Measurements from ENCODE around the gene A4GALT. TPM values are rescaled to one million over a fixed set of nuclear protein-coding genes. Genes with fewer than 3 reads are reported as not detected.
"Not testable (repeated sequence)": the region's sequence is repeated elsewhere in the genome, so short reads cannot be mapped to it uniquely, and the experiment has no call there.

A4GALT gene, protein sequence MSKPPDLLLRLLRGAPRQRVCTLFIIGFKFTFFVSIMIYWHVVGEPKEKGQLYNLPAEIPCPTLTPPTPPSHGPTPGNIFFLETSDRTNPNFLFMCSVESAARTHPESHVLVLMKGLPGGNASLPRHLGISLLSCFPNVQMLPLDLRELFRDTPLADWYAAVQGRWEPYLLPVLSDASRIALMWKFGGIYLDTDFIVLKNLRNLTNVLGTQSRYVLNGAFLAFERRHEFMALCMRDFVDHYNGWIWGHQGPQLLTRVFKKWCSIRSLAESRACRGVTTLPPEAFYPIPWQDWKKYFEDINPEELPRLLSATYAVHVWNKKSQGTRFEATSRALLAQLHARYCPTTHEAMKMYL
- under 1 TPM; 0.29 to 0.35 TPM for total RNA-seq

DNA sequence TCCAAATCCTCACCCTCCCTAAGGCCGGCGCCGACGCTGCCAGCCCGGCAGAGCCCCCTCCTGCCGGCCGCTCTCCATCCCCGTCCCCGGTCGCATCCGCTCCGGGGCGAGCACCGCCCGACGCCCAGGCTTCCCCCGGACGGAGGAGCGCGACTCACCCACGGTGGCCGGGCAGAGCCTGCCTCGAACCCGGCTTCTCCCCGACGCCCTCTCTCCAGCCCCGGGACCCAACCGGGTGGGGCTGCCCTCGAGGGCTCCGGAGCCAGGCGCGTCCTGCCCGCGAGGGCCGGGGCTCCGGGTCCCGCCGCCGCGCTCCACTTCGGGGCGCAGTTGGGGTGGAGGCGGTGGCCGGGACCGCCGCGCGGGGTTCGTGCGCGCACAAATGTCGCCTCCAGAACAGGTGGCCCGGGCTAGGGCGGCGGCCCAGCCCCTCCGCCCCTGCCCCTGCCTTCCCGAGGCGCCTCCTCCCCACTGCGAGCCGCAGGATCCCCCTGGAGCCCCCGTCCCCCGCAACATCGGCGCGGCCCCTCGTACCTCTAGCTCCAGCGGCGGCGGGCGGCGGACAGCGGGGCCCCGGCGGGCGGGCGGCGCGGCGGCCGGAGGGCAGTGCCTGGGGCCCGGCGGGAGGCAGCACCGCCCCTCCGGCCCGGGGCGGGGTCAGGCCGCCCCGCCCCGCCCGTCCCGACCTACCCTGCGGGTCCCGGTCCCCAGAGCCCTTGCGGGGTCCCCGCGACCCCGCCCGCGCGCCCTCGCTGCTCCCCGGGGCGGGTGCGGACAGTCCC lies at the start of gene A4GALT:
Gene A4GALT (minus strand): TSS at position 608 of the 782 bp plus-strand sequence. CDS start 26,919 bp downstream, outside the sequence.
- Mint-ChIP-seq H3K27me3 (peaks cover 59% of the 10 kb centered on the region), H3K4me3 (peak within 1 kb of the TSS; percentile 50), H3K9me3 (no peaks in the 10 kb centered on the region), H3K4me1 (peaks cover 19% of the 10 kb centered on the region), H3K36me3 (ENCODE audit: low read depth) (no peaks in the 10 kb centered on the region), H3K27ac (no peak within 1 kb of the TSS)
- peak; percentile 8 for DNase-seq
- ChIA-PET CTCF (no interaction called here), POLR2A (no interaction called here)

DNA sequence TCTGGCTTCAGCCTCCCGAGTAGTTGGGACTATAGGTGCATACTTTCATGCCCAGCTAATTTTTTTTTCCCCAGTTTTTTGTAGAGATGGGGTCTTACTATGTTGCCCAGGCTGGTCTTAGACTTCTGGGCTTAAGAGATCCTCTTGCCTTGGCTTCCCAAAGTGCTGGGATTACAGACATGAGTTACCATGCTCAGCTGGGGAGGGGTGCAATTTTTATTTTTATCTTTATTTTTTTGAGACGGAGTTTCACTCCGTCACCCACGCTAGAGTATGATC lies 49.7 kb upstream of the A4GALT start:
- POLR2A ChIA-PET = no interaction called here
- H3K36me3 Mint-ChIP-seq (ENCODE audit: low read depth) = no peaks in the 10 kb centered on the region
- no peaks in the 10 kb centered on the region for H3K4me1 Mint-ChIP-seq
- no peak for DNase-seq
- H3K9me3 Mint-ChIP-seq = no peaks in the 10 kb centered on the region
- no peak overlapping the region for H3K4me3 Mint-ChIP-seq
- no peaks in the 10 kb centered on the region for H3K27me3 Mint-ChIP-seq
- CTCF ChIA-PET = no interaction called here
- no peak overlapping the region for H3K27ac Mint-ChIP-seq

DNA sequence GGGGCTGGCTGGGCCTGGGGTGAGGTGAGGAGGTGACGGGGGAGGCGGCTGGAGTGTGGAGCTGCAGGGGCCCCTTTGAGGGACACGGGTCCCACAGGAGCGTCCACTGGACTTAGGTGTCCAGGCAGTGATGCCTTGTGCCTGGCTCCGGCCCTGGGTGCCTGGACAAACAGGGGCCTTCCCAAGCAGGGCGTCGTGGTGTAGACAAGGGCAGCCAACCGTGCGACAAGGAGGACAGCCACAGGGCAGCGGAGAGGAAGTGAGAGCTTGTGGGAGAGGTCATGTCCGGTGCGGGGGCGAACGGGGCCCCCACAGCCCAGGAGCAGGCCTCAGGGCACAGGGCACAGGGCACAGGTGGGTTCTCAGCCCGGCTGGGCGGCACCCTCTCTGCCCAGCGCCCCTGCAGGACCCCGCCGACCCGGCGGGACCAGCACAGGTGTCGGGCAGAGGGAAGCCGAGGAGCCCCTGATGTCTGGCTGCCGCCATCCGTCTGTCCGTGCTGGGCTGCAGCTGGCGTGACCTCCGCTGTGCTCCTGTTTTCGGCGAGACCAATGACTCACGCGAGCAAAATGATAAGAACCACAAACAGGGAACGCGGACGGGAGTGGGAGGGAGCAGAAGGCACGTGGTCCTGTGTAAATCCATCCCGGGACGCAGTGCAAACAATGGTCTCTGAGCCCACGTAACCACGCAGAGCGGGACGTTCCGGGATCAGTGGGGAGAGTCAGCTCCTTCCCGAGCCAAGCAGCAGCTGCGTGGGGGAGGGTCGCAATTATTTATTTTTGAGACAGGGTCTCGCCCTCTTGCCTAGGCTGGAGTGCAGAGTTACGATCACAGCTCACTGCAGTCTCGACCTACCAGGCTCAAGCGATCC lies 49.1 kb upstream of the A4GALT start:
- Mint-ChIP-seq H3K9me3 (no peaks in the 10 kb centered on the region), H3K4me1 (no peaks in the 10 kb centered on the region), H3K4me3 (no peak overlapping the region), H3K36me3 (ENCODE audit: low read depth) (no peaks in the 10 kb centered on the region), H3K27ac (no peak overlapping the region), H3K27me3 (no peaks in the 10 kb centered on the region)
- DNase-seq = no peak
- CTCF ChIA-PET = interaction anchor here (0.6 kb wide), 1 partner anchor 91 kb away, joined by 3 read pairs; no protein-coding TSS in a partner anchor
- POLR2A ChIA-PET = no interaction called here

DNA sequence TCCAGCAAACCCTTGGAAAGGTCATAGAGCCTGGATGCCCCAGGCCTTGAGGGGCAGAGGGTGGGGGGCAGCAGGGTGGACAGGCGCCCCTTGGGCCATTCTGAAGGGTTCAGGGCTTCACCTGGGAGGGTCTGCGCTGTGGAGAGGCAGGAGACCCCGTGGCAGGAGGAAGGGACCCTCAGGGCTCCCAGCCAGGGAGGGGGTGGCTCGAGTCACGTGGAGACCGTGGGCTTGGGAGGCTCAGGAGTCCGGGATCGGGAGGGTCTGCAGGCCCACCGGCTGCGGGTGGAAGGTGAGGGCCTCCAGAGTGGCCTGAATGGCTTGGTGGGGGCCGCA lies 48.5 kb upstream of the A4GALT start:
- no peaks in the 10 kb centered on the region for H3K27me3 Mint-ChIP-seq
- H3K27ac Mint-ChIP-seq = no peak overlapping the region
- H3K4me1 Mint-ChIP-seq = no peaks in the 10 kb centered on the region
- H3K4me3 Mint-ChIP-seq = no peak overlapping the region
- no peaks in the 10 kb centered on the region for H3K9me3 Mint-ChIP-seq
- POLR2A ChIA-PET = no interaction called here
- DNase-seq = no peak
- CTCF ChIA-PET = interaction anchor here (0.6 kb wide), 1 partner anchor 91 kb away, joined by 3 read pairs; no protein-coding TSS in a partner anchor
- H3K36me3 Mint-ChIP-seq (ENCODE audit: low read depth) = no peaks in the 10 kb centered on the region

DNA sequence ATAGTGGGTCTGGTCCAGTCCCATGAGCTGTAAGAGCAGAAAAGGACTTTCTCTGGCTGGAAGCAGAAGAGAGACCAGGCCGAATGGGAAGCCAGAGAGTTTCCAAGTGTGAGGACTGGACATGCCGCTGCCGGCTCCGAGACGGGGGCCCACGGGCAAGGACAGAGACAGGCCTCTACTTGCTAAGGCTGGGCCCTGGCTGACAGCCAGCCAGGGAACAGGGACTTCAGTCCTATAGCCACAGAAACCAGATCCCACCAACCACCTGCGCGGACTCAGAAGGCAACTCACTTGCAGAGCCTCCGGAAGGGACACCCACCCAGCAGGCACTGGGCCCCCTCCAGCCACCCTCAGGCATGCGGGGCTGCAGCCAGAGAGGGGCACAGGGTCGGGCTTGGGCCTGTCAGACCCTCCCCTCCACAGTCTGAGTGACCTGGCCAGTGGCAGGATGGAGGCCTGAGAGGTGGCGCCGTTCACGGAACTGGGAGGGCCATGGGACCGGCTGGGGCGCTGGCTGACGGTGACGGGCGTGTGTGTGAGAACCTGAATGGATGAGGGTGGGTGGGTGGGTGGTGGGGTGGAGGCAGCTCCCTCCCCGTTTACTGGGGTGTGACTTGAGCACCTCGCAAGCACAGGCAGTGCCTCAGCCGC lies 47.8 kb upstream of the A4GALT start:
- H3K27ac Mint-ChIP-seq = no peak overlapping the region
- no peaks in the 10 kb centered on the region for H3K27me3 Mint-ChIP-seq
- no peaks in the 10 kb centered on the region for H3K36me3 Mint-ChIP-seq (ENCODE audit: low read depth)
- H3K4me1 Mint-ChIP-seq = no peaks in the 10 kb centered on the region
- CTCF ChIA-PET = no interaction called here
- H3K4me3 Mint-ChIP-seq = no peak overlapping the region
- POLR2A ChIA-PET = no interaction called here
- H3K9me3 Mint-ChIP-seq = no peaks in the 10 kb centered on the region
- no peak for DNase-seq

DNA sequence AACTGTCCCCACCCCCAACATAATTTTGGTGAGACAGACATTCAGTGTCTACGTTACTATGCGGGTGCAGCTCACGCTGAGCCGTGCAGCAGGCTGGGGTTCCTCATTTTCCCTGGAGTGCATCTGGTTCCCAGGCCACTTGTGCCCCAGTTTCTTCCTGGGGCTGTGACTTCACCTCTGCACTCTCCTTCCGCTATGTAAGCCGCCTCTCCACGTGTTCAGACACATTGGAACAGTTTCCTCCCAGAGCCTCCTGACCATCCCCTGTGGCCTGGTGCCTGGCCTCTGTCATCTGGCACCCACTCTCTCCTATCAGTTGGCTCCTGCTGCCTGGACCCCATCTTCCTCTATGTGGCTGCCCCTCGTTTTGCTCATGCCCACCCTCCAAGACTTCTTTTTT lies 46.2 kb upstream of the A4GALT start:
- no peaks in the 10 kb centered on the region for H3K4me1 Mint-ChIP-seq
- no peak overlapping the region for H3K27ac Mint-ChIP-seq
- no peaks in the 10 kb centered on the region for H3K27me3 Mint-ChIP-seq
- CTCF ChIA-PET = no interaction called here
- no peaks in the 10 kb centered on the region for H3K9me3 Mint-ChIP-seq
- no peak overlapping the region for H3K4me3 Mint-ChIP-seq
- POLR2A ChIA-PET = no interaction called here
- no peak for DNase-seq
- no peaks in the 10 kb centered on the region for H3K36me3 Mint-ChIP-seq (ENCODE audit: low read depth)

DNA sequence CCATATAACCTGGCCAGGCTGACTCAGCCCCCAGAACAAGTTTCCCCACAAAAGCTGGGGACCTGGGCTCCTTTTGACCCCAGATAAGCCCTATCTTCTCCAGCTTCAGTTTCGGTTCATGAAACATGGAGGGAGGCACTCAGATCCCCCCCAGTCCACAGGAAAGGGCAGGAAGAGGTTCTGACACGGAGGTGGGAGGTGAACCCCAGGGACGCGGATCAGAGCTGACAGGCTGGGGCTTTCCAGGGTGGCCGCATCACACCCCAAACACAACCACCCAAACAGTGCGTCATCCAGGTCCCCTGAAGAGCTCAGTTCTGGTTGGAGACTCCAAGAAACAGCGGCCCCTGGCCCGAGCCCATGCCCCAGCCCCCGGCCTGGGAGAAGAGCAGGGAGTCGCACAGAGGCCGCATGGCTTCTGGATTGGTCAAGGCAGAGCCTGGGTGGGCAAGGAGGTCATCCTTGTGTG lies 44.3 kb upstream of the A4GALT start:
- H3K4me3 Mint-ChIP-seq = no peak overlapping the region
- no peak for DNase-seq
- H3K27ac Mint-ChIP-seq = no peak overlapping the region
- no peaks in the 10 kb centered on the region for H3K36me3 Mint-ChIP-seq (ENCODE audit: low read depth)
- ChIA-PET CTCF (interaction anchor here (1.2 kb wide), 1 partner anchor 11 kb away, joined by 3 read pairs; no protein-coding TSS in a partner anchor), POLR2A (no interaction called here)
- H3K4me1 Mint-ChIP-seq = no peaks in the 10 kb centered on the region
- no peaks in the 10 kb centered on the region for H3K27me3 Mint-ChIP-seq
- no peaks in the 10 kb centered on the region for H3K9me3 Mint-ChIP-seq

DNA sequence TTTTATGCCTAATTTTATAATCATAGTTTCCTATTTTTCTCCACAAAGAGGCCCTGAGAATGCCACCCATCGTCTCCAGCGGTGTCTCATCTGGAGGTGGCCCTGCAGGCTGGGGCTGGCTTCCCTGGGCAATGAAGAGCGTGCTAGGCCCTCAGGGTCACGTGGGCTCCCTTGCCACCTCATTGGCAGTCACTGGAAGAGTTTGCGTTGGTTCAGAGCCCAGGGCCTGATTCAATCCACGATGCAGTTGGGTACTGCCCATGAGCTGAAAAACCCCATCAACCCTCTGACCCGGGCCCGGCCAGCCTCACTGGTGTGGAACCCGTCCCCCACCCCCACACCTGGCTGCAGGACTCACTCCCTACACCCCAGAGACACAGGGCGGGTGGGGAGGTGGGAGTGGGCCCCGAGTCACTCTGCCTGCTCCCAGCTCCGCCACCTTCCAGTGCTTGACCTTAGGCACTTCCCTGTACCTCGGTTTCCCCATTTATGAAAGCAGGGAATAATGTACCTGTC lies 43.4 kb upstream of the A4GALT start:
- no peaks in the 10 kb centered on the region for H3K4me1 Mint-ChIP-seq
- no peaks in the 10 kb centered on the region for H3K36me3 Mint-ChIP-seq (ENCODE audit: low read depth)
- no peaks in the 10 kb centered on the region for H3K9me3 Mint-ChIP-seq
- no peaks in the 10 kb centered on the region for H3K27me3 Mint-ChIP-seq
- no peak for DNase-seq
- no peak overlapping the region for H3K4me3 Mint-ChIP-seq
- ChIA-PET POLR2A (no interaction called here), CTCF (interaction anchor here (1.2 kb wide), 1 partner anchor 12 kb away, joined by 3 read pairs; no protein-coding TSS in a partner anchor)
- H3K27ac Mint-ChIP-seq = no peak overlapping the region

DNA sequence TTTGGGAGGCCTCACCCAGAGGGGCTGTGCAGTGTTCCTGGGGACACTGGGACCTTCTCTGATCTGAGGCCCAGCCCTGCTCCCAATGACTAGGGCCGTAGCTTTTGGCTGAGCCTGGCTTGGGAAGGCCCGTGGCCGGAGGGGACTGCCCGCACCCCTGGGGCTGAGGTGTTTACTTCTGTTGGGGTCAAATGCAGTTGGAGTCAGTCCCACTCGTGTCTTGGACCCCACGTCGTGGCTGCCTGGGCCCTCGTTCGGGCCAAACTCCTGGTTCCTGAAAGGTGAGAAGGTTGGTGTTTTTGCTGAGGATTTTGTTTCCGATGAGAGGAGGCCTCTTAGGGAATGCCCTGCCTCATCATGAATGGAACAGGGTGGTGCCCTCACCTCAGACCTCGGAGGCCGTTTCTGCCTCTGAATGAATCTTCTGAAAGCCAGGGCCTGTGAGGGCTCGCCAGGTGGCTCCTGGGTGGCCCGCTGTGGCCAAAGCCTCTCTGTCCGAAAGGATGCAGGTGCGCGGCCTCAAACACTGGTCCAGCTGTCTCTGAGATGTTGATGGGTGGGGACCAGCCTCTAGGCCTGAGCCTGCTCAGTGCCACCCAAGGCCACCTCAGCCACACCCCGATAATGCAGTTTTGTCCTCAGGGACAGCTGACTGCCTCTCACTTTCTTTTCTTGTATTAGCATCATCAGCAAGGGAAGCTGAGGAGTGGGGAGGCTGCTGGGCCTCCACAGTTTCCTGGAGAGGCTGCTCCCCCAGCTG lies 40.3 kb upstream of the A4GALT start:
- no peak for DNase-seq
- POLR2A ChIA-PET = no interaction called here
- CTCF ChIA-PET = interaction anchor here (1.2 kb wide), 1 partner anchor 76 kb away, joined by 3 read pairs; no protein-coding TSS in a partner anchor
- H3K36me3 Mint-ChIP-seq (ENCODE audit: low read depth) = no peaks in the 10 kb centered on the region
- H3K4me3 Mint-ChIP-seq = no peak overlapping the region
- H3K4me1 Mint-ChIP-seq = no peaks in the 10 kb centered on the region
- no peaks in the 10 kb centered on the region for H3K27me3 Mint-ChIP-seq
- H3K9me3 Mint-ChIP-seq = no peaks in the 10 kb centered on the region
- H3K27ac Mint-ChIP-seq = no peak overlapping the region

DNA sequence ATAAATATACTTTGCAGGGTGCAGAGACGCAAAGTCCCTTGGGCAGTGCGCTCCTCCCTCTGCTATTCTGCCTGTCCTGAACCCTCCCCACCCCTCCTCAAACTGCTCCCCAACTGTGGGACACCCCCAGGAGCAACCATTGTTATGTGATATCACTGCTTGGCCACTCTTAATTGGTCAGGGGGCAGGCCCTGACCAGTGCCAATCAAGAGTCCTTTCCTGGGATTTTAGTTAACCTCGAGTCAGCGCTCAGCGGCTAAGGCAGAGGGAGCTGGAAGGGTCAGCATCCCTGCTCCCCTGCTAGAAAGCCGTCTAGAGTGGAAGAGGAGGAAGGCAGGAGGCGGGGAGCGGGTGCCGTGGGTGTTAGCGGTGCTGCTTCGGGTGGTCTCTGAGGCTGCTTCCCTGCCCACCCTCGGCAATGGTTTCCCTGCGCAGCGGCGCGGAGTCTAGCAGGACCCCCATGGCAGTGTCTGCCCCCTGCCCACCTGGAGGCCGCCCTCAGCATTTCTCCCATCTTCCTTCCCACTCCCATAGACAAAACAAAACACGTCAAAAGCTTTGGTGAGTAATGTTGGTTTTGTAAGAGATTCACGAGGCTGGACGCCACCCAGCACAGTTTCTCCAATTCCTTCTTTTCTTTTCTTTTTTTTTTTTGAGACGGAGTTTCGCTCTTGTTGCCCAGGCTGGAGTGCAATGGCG lies 38.4 kb upstream of the A4GALT start:
- Mint-ChIP-seq H3K9me3 (no peaks in the 10 kb centered on the region), H3K4me1 (no peaks in the 10 kb centered on the region), H3K27me3 (no peaks in the 10 kb centered on the region), H3K4me3 (no peak overlapping the region), H3K36me3 (ENCODE audit: low read depth) (no peaks in the 10 kb centered on the region), H3K27ac (no peak overlapping the region)
- ChIA-PET CTCF (no interaction called here), POLR2A (no interaction called here)
- DNase-seq = no peak

DNA sequence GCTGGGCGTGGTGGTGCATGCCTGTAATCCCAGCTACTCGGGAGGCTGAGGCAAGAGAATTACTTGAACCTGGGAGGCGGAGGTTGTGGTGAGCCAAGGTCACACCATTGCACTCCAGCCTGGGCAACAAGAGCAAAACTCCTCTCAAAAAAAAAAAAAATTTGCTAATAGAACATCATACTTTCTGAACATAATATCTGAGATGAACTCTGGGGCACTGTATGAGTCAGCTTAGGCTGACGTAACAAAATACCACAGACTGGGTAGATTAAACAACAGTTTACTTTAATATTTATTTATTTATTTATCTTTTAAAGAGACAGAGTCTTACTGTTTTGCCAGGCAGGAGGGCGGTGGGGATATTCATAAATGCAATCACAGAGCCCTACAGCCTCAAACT lies 34.9 kb upstream of the A4GALT start:
- CTCF ChIA-PET = not testable (repeated sequence)

More for the DNA sequence above, 34.9 kb upstream of the A4GALT start:
- H3K27me3 Mint-ChIP-seq; H3K9me3 Mint-ChIP-seq; H3K4me3 Mint-ChIP-seq; POLR2A ChIA-PET; H3K36me3 Mint-ChIP-seq (ENCODE audit: low read depth); DNase-seq; H3K4me1 Mint-ChIP-seq; H3K27ac Mint-ChIP-seq: not testable (repeated sequence)

Data from activated CD4-positive, alpha-beta T cell treated with anti-CD3 and anti-CD28 coated beads, Interleukin-2, amount 10 ng/mL, durations not matched to agents 7 days and 5 days (primary cell).